ENCODE measurements around the gene CNOT1. TPM values are rescaled to one million over a fixed set of nuclear protein-coding genes. Genes with fewer than 3 reads are reported as not detected.

The CNOT1 gene
- total RNA-seq, 1 donor from 2014 or later: 64.1 TPM

- intact Hi-C loops (cut with micrococcal nuclease): no loop called here
- no peak for TF ChIP-seq CTCF (IDR thresholded peaks at IDR 0.05; ENCODE audit: borderline replicate concordance)
These were observed 25.1 kb upstream of the CNOT1 start for GRCh38 chr16:58654560-58655214.

GRCh38 chr16:58652741-58653140 is 23.1 kb upstream of the CNOT1 start:
- Histone ChIP-seq H3K9me3 (replicated peaks) (no peaks in the 10 kb centered on the region), H3K27me3 (ENCODE audit: low read depth) (no peaks in the 10 kb centered on the region), H3K4me1 (peaks cover 3% of the 10 kb centered on the region), H3K36me3 (no peaks in the 10 kb centered on the region), H3K27ac (replicated peaks) (no peak overlapping the region), H3K4me3 (no peak overlapping the region)
- intact Hi-C loops (cut with micrococcal nuclease): no loop called here
- TF ChIP-seq CTCF (IDR thresholded peaks at IDR 0.05; ENCODE audit: borderline replicate concordance): peak; percentile 29
- DNase-seq: no peak

More at GRCh38 chr16:58654560-58655214, 25.1 kb upstream of the CNOT1 start:
- DNase-seq: no peak
- Histone ChIP-seq H3K4me3 (no peak overlapping the region), H3K9me3 (replicated peaks) (no peaks in the 10 kb centered on the region), H3K27ac (replicated peaks) (no peak overlapping the region), H3K27me3 (ENCODE audit: low read depth) (no peaks in the 10 kb centered on the region), H3K36me3 (no peaks in the 10 kb centered on the region), H3K4me1 (peaks cover 3% of the 10 kb centered on the region)

GRCh38 chr16:58651965-58652348 is 22.3 kb upstream of the CNOT1 start:
- Histone ChIP-seq H3K9me3 (replicated peaks) (no peaks in the 10 kb centered on the region), H3K4me1 (peaks cover 3% of the 10 kb centered on the region), H3K36me3 (no peaks in the 10 kb centered on the region), H3K27ac (replicated peaks) (no peak overlapping the region), H3K27me3 (ENCODE audit: low read depth) (no peaks in the 10 kb centered on the region), H3K4me3 (no peak overlapping the region)
- intact Hi-C loops (cut with micrococcal nuclease): no loop called here
- no peak for DNase-seq
- no peak for TF ChIP-seq CTCF (IDR thresholded peaks at IDR 0.05; ENCODE audit: borderline replicate concordance)

GRCh38 chr16:58649707-58650106 is 20.1 kb upstream of the CNOT1 start:
- Histone ChIP-seq H3K4me1 (peaks cover 3% of the 10 kb centered on the region), H3K27ac (replicated peaks) (no peak overlapping the region), H3K27me3 (ENCODE audit: low read depth) (no peaks in the 10 kb centered on the region), H3K9me3 (replicated peaks) (no peaks in the 10 kb centered on the region), H3K4me3 (no peak overlapping the region), H3K36me3 (no peaks in the 10 kb centered on the region)
- no peak for TF ChIP-seq CTCF (IDR thresholded peaks at IDR 0.05; ENCODE audit: borderline replicate concordance)
- intact Hi-C loops (cut with micrococcal nuclease): no loop called here
- DNase-seq: no peak

- Histone ChIP-seq H3K9me3 (replicated peaks) (no peaks in the 10 kb centered on the region), H3K4me1 (no peaks in the 10 kb centered on the region), H3K36me3 (no peaks in the 10 kb centered on the region), H3K27ac (replicated peaks) (no peak overlapping the region), H3K27me3 (ENCODE audit: low read depth) (no peaks in the 10 kb centered on the region), H3K4me3 (no peak overlapping the region)
- TF ChIP-seq CTCF (IDR thresholded peaks at IDR 0.05; ENCODE audit: borderline replicate concordance): no peak
- intact Hi-C loops (cut with micrococcal nuclease): no loop called here
- no peak for DNase-seq
These were observed 17.5 kb upstream of the CNOT1 start for GRCh38 chr16:58647107-58647506.
